Ovary (tissue), 3 donors: ENCODE data around the gene CHIC1.

Source experiments
- CTCF ChIP-seq, 3 donors: fragments of 450-650 bp in 2 of 3; fragments of 200-600 bp in 1 of 3; IDR thresholded peaks; one replicate each; pipeline versions ENCODE4 v1.5.1 to v1.8.0; 2016 to 2022; ENCODE audit warnings: antibody characterized with exemption in 3 of 3, mild to moderate bottlenecking in 1 of 3
- EP300 ChIP-seq: sonication (generic); formaldehyde crosslinking; IDR thresholded peaks from one replicate; pipeline ENCODE4 v1.6.1; 2017; ENCODE audit warnings: antibody characterized with exemption
- POLR2A ChIP-seq: fragments of 450-650 bp; IDR thresholded peaks from one replicate; pipeline ENCODE4 v1.6.1; 2017; ENCODE audit warnings: antibody characterized with exemption, mild to moderate bottlenecking, moderate library complexity
- donor health status: DM: no; HTN: no; CAD: no.

DNA sequence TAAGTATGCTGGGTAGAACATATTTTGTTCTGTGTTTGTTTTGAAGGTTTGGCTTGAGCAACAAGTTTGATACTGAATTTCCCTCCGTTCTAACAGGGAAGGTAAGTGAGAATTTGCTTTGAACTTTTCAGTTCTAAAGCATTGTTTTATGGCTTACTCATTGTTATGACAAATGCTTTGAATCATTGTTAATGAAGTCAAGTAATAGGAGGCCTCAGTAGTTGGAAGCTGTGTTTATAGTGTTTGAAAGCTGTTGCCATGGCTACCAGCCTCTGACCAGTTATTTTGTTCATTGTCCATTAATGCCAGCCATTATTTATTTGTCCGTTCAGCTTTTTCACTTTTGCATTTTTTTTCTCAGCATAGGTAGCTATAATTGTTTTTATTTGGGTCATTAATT, 14.4 kb downstream of the CHIC1 start:
- no peak for TF ChIP-seq CTCF (IDR thresholded peaks at IDR 0.05)
- TF ChIP-seq EP300: no peak
- TF ChIP-seq POLR2A: no peak
